HG02840 (cell line): ENCODE results near the gene ADAD2.

Source experiments
- ATAC-seq: cut with Tn5 transposase; IDR thresholded peaks from one replicate; pipeline ENCODE4 v1.9.1; 2021; ENCODE audit warnings: mild to moderate bottlenecking, moderate library complexity, moderate number of reproducible peaks; ENCODE audit not compliant: unreplicated experiment, low FRiP score

The ADAD2 gene

GRCh38 chr16:84190731-84191388, at the start of gene ADAD2:
Gene ADAD2 (plus strand): TSS chr16:84191157. CDS start chr16:84191231, 74 bp downstream.
- ATAC-seq = no peak

- ATAC-seq = no peak
Measured at GRCh38 chr16:84143081-84143480, 47.9 kb upstream of the ADAD2 start.

- ATAC-seq = no peak
Measured at GRCh38 chr16:84143784-84144199, 47.2 kb upstream of the ADAD2 start.

GRCh38 chr16:84144209-84144858, 46.6 kb upstream of the ADAD2 start:
- no peak for ATAC-seq

GRCh38 chr16:84144859-84145639, 45.9 kb upstream of the ADAD2 start, which contains the start of the genes DNAAF1 and HSDL1:
Gene DNAAF1 (plus strand): TSS chr16:84145308. CDS start chr16:84145441, 133 bp downstream.
Gene HSDL1 (minus strand): TSS chr16:84145177. CDS start chr16:84131321, 13,856 bp downstream.
- ATAC-seq = peak; percentile 76

- ATAC-seq = no peak
Measured at GRCh38 chr16:84150926-84151325, 40.0 kb upstream of the ADAD2 start.

GRCh38 chr16:84153660-84154214, 37.2 kb upstream of the ADAD2 start:
- no peak for ATAC-seq

- no peak for ATAC-seq
Measured at GRCh38 chr16:84155226-84155625, 35.7 kb upstream of the ADAD2 start.

GRCh38 chr16:84155771-84156170, 35.2 kb upstream of the ADAD2 start:
- ATAC-seq = no peak

GRCh38 chr16:84156342-84156784, 34.6 kb upstream of the ADAD2 start:
- no peak for ATAC-seq

GRCh38 chr16:84159007-84159406, 31.9 kb upstream of the ADAD2 start:
- no peak for ATAC-seq

GRCh38 chr16:84159800-84160199, 31.2 kb upstream of the ADAD2 start:
- no peak for ATAC-seq

- ATAC-seq = no peak
Measured at GRCh38 chr16:84161037-84161436, 29.9 kb upstream of the ADAD2 start.

GRCh38 chr16:84161801-84162200, 29.2 kb upstream of the ADAD2 start:
- no peak for ATAC-seq

- no peak for ATAC-seq
Measured at GRCh38 chr16:84165746-84166145, 25.2 kb upstream of the ADAD2 start.

- no peak for ATAC-seq
Measured at GRCh38 chr16:84166796-84167695, 23.9 kb upstream of the ADAD2 start.

- no peak for ATAC-seq
Measured at GRCh38 chr16:84169765-84170310, 21.1 kb upstream of the ADAD2 start.

GRCh38 chr16:84174396-84174795, 16.6 kb upstream of the ADAD2 start:
- ATAC-seq = no peak

GRCh38 chr16:84175350-84176081, 15.4 kb upstream of the ADAD2 start:
- no peak for ATAC-seq
